HepG2 (cell line): ENCODE measurements around the gene POLR1C. TPM values are rescaled to one million over a fixed set of nuclear protein-coding genes. Genes with fewer than 3 reads are reported as not detected.

ENCODE experiments used
- BATF2 ChIP-seq: sonication (generic); formaldehyde crosslinking; IDR thresholded peaks from 2 replicates; pipeline ENCODE4 v1.8.0; 2022; ENCODE audit warnings: mild to moderate bottlenecking, missing genetic modification reagents, moderate library complexity
- CHD4 ChIP-seq: fragments of 200-600 bp; sonication (generic); IDR thresholded peaks from 2 replicates; pipeline ENCODE4 v1.7.0; 2017; ENCODE audit warnings: mild to moderate bottlenecking, low read length, borderline replicate concordance
- MIER2 ChIP-seq: IDR thresholded peaks from 2 replicates; pipeline ENCODE4 v1.6.1; 2016; ENCODE audit warnings: missing biosample characterization, missing genetic modification reagents
- MXD1 ChIP-seq: sonication (generic); formaldehyde crosslinking; IDR thresholded peaks from 2 replicates; pipeline ENCODE4 v1.4.0; 2020; ENCODE audit warnings: mild to moderate bottlenecking, missing genetic modification reagents
- NCOR1 ChIP-seq: fragments of 200-600 bp; sonication (generic); IDR thresholded peaks from 2 replicates; pipeline ENCODE4 v1.7.0; 2017; ENCODE audit warnings: antibody characterized with exemption, low read length, borderline replicate concordance
- RAD51 ChIP-seq: fragments of 450-650 bp; IDR thresholded peaks from 2 replicates; pipeline ENCODE4 v1.6.1; 2016; ENCODE audit warnings: borderline replicate concordance
- RBM22 ChIP-seq: fragments of 200-400 bp; formaldehyde crosslinking; optimal IDR thresholded peaks from 2 replicates; pipeline ENCODE3; 2017; ENCODE audit warnings: mild to moderate bottlenecking, low read length, moderate library complexity
- SNRNP70 ChIP-seq: fragments of 200-400 bp; formaldehyde crosslinking; IDR thresholded peaks from 2 replicates; pipeline ENCODE4 v1.6.1; 2017; ENCODE audit warnings: mild to moderate bottlenecking, low read depth, low read length, moderate library complexity
- SRSF4 ChIP-seq: fragments of 200-400 bp; formaldehyde crosslinking; IDR thresholded peaks from one replicate; pipeline ENCODE4 v1.6.1; 2018; ENCODE audit warnings: mild to moderate bottlenecking, low read depth, low read length, moderate library complexity; ENCODE audit not compliant: poor library complexity, severe bottlenecking
- TBL1XR1 ChIP-seq: fragments of 150-350 bp; IDR thresholded peaks from 2 replicates; pipeline ENCODE4 v1.6.1; 2014; ENCODE audit warnings: borderline replicate concordance, low read length; ENCODE audit not compliant: partially characterized antibody
- TERF1 ChIP-seq: sonication (generic); formaldehyde crosslinking; IDR thresholded peaks from 2 replicates; pipeline ENCODE4 v1.8.0; 2022; ENCODE audit warnings: mild to moderate bottlenecking, missing genetic modification reagents, moderate library complexity
- TGIF2 ChIP-seq: IDR thresholded peaks from 2 replicates; pipeline ENCODE4 v1.6.1; 2016; ENCODE audit warnings: control low read depth, missing compliant biosample characterization
- ZNF207 ChIP-seq: fragments of 450-650 bp; IDR thresholded peaks from 2 replicates; pipeline ENCODE4 v1.6.1; 2016; ENCODE audit warnings: antibody characterized with exemption, borderline replicate concordance
- ZNF225 ChIP-seq: sonication (generic); formaldehyde crosslinking; IDR thresholded peaks from 2 replicates; pipeline ENCODE4 v1.4.0; 2020; ENCODE audit warnings: mild to moderate bottlenecking, missing genetic modification reagents
- ZNF460 ChIP-seq: sonication (generic); formaldehyde crosslinking; IDR thresholded peaks from 2 replicates; pipeline ENCODE4 v1.5.1; 2020; ENCODE audit warnings: missing genetic modification reagents, mild to moderate bottlenecking, borderline replicate concordance
- ZNF496 ChIP-seq: sonication (generic); formaldehyde crosslinking; IDR thresholded peaks from 2 replicates; pipeline ENCODE4 v1.8.1; 2023; ENCODE audit warnings: mild to moderate bottlenecking, moderate library complexity, missing genetic modification reagents; ENCODE audit not compliant: insufficient replicate concordance
- ZNF570 ChIP-seq: sonication (generic); formaldehyde crosslinking; IDR thresholded peaks from 2 replicates; pipeline ENCODE4 v1.4.0; 2020; ENCODE audit warnings: mild to moderate bottlenecking, missing genetic modification reagents, borderline replicate concordance
- ZNF891 ChIP-seq: sonication (generic); formaldehyde crosslinking; IDR thresholded peaks from 2 replicates; pipeline ENCODE4 v1.5.0; 2020; ENCODE audit warnings: mild to moderate bottlenecking, missing genetic modification reagents
- polyA plus RNA-seq, 8 experiments: library from polyadenylated mRNA; depleted of rRNA in 3 of 8; stranded (reverse) in 7 of 8; unstranded in 1 of 8; fragments of >200 nt; fragmentation: Illumina TruSeq in 4 of 8; extraction: Trizol in 4 of 8; gene quantifications; 2 replicates each; pipeline versions ENCODE4 v1.2.1 to v1.2.3, GENCODE V29; 2011 to 2016; ENCODE audit warnings: low read depth in 4 of 8, missing spikeins in 1 of 8, mixed read lengths in 1 of 8; ENCODE audit not compliant: insufficient read depth in 1 of 8
- total RNA-seq, 5 experiments: library from RNA; depleted of rRNA; stranded (reverse); fragments of >200 nt; fragmentation: Illumina TruSeq; extraction: Trizol; gene quantifications; 2 replicates each; pipeline ENCODE4 v1.2.3, GENCODE V29; 2016; ENCODE audit warnings: low read depth in 1 of 5
- TF ChIP-seq, protein P1 (sequence below): sonication (generic); formaldehyde crosslinking; IDR thresholded peaks from 2 replicates; pipeline ENCODE4 v1.4.0; 2020; ENCODE audit warnings: missing genetic modification reagents, borderline replicate concordance
- TF ChIP-seq, protein P2 (sequence below): sonication (generic); formaldehyde crosslinking; IDR thresholded peaks from 2 replicates; pipeline ENCODE4 v1.9.0; 2022; ENCODE audit warnings: low read depth, missing genetic modification reagents
- TF ChIP-seq, protein P3 (sequence below): sonication (generic); formaldehyde crosslinking; IDR thresholded peaks from 2 replicates; pipeline ENCODE4 v1.4.0; 2020; ENCODE audit warnings: missing genetic modification reagents

The POLR1C gene
- total and polyA plus RNA-seq, 2 of the 13 experiments (the other 11 are each of a cell fraction or from before 2014, with no cell fraction given), result 62.6 to 72.2 TPM

DNA sequence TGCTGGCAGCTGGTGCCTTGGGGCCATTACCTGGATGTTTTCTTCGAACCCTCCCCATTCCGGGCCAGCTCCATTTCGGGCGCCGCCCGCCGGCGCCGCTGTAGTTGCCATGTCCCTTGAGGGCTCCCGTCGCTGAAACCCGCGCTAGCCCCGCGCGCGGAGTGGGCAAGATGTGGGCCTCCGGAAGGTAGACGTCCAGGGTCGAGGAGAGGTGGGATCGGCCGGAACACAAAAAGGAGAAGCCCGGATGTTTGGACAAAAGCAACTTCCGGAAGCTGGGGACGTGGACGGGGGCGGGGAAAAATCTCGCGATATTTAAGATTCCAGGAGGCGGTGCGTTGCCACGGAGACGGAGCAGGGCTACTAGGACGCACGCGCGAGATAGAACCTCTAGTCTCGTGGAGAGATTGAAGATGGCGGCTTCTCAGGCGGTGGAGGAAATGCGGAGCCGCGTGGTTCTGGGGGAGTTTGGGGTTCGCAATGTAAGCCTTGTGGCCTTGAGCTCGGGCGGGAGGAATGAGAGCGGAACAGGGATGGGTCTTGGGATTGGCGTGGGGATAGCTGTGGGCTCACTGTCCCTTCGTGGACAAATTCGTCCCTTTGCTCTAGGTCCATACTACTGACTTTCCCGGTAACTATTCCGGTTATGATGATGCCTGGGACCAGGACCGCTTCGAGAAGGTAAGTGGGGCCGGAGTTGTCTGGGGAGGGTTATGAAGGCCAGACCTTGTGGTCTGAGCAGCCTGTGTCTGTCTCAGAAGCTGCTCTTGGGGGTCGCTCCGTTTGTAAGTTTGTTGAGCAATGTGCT lies at the start of gene POLR1C, which contains the start of gene YIPF3 (continued):
- TF ChIP-seq ZNF496 (CRISPR knock-in tag), result no peak
- TF ChIP-seq SRSF4, result no peak
- TF ChIP-seq, protein P1, sequence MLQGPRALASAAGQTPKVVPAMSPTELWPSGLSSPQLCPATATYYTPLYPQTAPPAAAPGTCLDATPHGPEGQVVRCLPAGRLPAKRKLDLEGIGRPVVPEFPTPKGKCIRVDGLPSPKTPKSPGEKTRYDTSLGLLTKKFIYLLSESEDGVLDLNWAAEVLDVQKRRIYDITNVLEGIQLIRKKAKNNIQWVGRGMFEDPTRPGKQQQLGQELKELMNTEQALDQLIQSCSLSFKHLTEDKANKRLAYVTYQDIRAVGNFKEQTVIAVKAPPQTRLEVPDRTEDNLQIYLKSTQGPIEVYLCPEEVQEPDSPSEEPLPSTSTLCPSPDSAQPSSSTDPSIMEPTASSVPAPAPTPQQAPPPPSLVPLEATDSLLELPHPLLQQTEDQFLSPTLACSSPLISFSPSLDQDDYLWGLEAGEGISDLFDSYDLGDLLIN (CRISPR knock-in tag), result no peak
- TF ChIP-seq TBL1XR1, result peak; percentile 55
- TF ChIP-seq, protein P2, sequence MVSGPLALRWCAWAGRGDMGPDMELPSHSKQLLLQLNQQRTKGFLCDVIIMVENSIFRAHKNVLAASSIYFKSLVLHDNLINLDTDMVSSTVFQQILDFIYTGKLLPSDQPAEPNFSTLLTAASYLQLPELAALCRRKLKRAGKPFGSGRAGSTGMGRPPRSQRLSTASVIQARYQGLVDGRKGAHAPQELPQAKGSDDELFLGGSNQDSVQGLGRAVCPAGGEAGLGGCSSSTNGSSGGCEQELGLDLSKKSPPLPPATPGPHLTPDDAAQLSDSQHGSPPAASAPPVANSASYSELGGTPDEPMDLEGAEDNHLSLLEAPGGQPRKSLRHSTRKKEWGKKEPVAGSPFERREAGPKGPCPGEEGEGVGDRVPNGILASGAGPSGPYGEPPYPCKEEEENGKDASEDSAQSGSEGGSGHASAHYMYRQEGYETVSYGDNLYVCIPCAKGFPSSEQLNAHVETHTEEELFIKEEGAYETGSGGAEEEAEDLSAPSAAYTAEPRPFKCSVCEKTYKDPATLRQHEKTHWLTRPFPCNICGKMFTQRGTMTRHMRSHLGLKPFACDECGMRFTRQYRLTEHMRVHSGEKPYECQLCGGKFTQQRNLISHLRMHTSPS (CRISPR knock-in tag), result no peak
- no peak for TF ChIP-seq RAD51
- peak; percentile 96 for TF ChIP-seq RBM22
- TF ChIP-seq ZNF207, result no peak
- TF ChIP-seq, protein P3, sequence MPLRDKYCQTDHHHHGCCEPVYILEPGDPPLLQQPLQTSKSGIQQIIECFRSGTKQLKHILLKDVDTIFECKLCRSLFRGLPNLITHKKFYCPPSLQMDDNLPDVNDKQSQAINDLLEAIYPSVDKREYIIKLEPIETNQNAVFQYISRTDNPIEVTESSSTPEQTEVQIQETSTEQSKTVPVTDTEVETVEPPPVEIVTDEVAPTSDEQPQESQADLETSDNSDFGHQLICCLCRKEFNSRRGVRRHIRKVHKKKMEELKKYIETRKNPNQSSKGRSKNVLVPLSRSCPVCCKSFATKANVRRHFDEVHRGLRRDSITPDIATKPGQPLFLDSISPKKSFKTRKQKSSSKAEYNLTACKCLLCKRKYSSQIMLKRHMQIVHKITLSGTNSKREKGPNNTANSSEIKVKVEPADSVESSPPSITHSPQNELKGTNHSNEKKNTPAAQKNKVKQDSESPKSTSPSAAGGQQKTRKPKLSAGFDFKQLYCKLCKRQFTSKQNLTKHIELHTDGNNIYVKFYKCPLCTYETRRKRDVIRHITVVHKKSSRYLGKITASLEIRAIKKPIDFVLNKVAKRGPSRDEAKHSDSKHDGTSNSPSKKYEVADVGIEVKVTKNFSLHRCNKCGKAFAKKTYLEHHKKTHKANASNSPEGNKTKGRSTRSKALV (CRISPR knock-in tag), result no peak
- TF ChIP-seq ZNF225, result no peak
- TF ChIP-seq MIER2, result peak; percentile 17; the same call in 1 of the 2 replicates
- no peak; the same call in 1 of the 2 replicates for TF ChIP-seq ZNF570 (CRISPR knock-in tag)
- peak; percentile 66 for TF ChIP-seq TGIF2
- no peak for TF ChIP-seq CHD4
- no peak for TF ChIP-seq SNRNP70
- TF ChIP-seq BATF2 (CRISPR knock-in tag), result no peak
- no peak for TF ChIP-seq ZNF460
- TF ChIP-seq ZNF891, result peak; percentile 92
- peak; percentile 27; the same call in 1 of the 2 replicates for TF ChIP-seq NCOR1
- TF ChIP-seq MXD1, result peak; percentile 83; the same call in 1 of the 2 replicates
- no peak for TF ChIP-seq TERF1 (CRISPR knock-in tag)
